Measurements from ENCODE around the gene CACNA1I. TPM values are rescaled to one million over a fixed set of nuclear protein-coding genes. Genes with fewer than 3 reads are reported as not detected.
"Not testable (repeated sequence)": the region's sequence is repeated elsewhere in the genome, so short reads cannot be mapped to it uniquely, and the experiment has no call there.

CACNA1I gene
- total RNA-seq = 0.32 TPM
- long read RNA-seq, partial matches to known transcripts = 0 of 1 reads
- long read RNA-seq, other reads (novel, unspliced or antisense) = 1 of 1 reads

DNA sequence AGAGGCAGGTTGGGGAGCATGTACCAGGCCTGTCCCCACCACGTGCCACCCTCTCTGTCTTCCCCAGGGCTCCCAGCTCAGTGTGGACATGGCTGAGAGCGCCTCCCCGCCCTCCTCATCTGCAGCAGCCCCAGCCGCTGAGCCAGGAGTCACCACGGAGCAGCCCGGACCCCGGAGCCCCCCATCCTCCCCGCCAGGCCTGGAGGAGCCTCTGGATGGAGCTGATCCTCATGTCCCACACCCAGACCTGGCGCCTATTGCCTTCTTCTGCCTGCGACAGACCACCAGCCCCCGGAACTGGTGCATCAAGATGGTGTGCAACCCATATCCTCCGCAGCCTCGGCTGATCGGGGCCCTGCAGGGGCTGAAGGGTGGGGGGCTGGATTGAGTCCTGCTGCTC lies at the start of gene CACNA1I:
TSS of gene CACNA1I (plus strand) at position 89 of the 400 bp plus-strand sequence. CDS start at position 89, 0 bp downstream.
- H3K9me3 ChIP-seq = no peaks in the 10 kb centered on the region

DNA sequence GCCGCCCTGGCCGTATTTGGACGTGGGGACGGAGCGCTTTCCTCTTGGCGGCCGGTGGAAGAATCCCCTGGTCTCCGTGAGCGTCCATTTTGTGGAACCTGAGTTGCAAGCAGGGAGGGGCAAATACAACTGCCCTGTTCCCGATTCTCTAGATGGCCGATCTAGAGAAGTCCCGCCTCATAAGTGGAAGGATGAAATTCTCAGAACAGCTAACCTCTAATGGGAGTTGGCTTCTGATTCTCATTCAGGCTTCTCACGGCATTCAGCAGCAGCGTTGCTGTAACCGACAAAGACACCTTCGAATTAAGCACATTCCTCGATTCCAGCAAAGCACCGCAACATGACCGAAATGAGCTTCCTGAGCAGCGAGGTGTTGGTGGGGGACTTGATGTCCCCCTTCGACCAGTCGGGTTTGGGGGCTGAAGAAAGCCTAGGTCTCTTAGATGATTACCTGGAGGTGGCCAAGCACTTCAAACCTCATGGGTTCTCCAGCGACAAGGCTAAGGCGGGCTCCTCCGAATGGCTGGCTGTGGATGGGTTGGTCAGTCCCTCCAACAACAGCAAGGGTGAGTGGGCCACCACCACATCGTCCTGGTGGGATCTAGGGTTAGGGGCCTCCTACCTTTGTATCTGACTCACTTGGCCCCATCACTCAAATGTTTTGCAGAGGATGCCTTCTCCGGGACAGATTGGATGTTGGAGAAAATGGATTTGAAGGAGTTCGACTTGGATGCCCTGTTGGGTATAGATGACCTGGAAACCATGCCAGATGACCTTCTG lies 49.3 kb upstream of the CACNA1I start:
- peak overlapping the region; percentile 100 for H3K4me3 ChIP-seq
- H3K27me3 ChIP-seq; intact Hi-C loops (cut with DNase I); H3K9me3 ChIP-seq; ATAC-seq; DNase-seq: not testable (repeated sequence)
- peaks cover 54% of the 10 kb centered on the region for H3K4me1 ChIP-seq
- H3K27ac ChIP-seq = peak overlapping the region; percentile 100
- H3K36me3 ChIP-seq = peaks cover 55% of the 10 kb centered on the region

More for the DNA sequence above, at the start of gene CACNA1I:
- Histone ChIP-seq H3K27ac (no peak within 1 kb of the TSS), H3K4me1 (no peaks in the 10 kb centered on the region), H3K27me3 (peaks cover 6% of the 10 kb centered on the region), H3K4me3 (no peak within 1 kb of the TSS), H3K36me3 (no peaks in the 10 kb centered on the region)
- no peak for DNase-seq
- intact Hi-C loops (cut with DNase I) = no loop called here
- no peak for ATAC-seq
- TF ChIP-seq, protein P1, sequence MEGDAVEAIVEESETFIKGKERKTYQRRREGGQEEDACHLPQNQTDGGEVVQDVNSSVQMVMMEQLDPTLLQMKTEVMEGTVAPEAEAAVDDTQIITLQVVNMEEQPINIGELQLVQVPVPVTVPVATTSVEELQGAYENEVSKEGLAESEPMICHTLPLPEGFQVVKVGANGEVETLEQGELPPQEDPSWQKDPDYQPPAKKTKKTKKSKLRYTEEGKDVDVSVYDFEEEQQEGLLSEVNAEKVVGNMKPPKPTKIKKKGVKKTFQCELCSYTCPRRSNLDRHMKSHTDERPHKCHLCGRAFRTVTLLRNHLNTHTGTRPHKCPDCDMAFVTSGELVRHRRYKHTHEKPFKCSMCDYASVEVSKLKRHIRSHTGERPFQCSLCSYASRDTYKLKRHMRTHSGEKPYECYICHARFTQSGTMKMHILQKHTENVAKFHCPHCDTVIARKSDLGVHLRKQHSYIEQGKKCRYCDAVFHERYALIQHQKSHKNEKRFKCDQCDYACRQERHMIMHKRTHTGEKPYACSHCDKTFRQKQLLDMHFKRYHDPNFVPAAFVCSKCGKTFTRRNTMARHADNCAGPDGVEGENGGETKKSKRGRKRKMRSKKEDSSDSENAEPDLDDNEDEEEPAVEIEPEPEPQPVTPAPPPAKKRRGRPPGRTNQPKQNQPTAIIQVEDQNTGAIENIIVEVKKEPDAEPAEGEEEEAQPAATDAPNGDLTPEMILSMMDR (IDR thresholded peaks at IDR 0.05) = no peak

- H3K27ac ChIP-seq = peak overlapping the region; percentile 58
- H3K36me3 ChIP-seq = peaks cover 47% of the 10 kb centered on the region
- ATAC-seq; H3K9me3 ChIP-seq; intact Hi-C loops (cut with DNase I); H3K27me3 ChIP-seq; DNase-seq: not testable (repeated sequence)
- peaks cover 58% of the 10 kb centered on the region for H3K4me1 ChIP-seq
- H3K4me3 ChIP-seq = peak overlapping the region; percentile 100
Measured at GRCh38 chr22:39522091-39522490, 48.5 kb upstream of the CACNA1I start.

DNA sequence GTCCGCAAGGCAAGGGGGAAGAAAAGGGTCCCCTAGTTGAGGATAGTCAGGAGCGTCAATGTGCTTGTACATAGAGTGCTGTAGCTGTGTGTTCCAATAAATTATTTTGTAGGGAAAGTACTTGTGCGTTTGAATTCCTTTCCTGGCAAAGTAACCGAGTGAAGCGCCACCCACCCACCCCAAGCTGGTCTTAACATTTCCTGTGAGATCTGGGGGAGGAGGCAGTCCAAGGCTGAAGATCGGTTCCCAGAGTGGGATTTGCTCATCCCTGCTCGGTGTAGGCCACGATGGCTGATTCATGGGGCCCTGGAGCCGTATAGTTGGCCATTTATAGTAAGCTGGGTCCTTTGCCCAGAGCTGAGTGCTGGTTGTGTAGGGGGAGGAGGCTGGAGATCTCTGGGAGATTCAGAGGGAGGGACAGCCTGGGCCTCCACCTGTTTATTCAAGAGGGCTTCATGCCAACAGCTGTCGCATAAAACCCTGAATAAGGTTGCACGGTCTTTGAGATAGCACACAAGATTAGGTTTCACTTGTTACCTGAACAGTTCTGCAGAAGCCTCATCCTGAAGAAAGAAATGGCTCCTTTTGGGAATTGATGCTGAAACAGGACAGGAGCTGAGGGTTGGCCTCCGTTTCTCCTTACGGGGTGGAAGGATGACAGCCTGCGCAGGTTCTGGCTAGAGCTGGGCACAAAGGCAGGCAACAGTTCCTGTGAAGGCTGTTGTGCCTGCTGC lies 47.8 kb upstream of the CACNA1I start:
- peaks cover 64% of the 10 kb centered on the region for H3K4me1 ChIP-seq
- no peak for ATAC-seq
- H3K27me3 ChIP-seq = no peaks in the 10 kb centered on the region
- peak overlapping the region; percentile 100 for H3K4me3 ChIP-seq
- intact Hi-C loops (cut with DNase I) = no loop called here
- TF ChIP-seq, protein P1 (IDR thresholded peaks at IDR 0.05) = no peak
- H3K36me3 ChIP-seq = peaks cover 45% of the 10 kb centered on the region
- peak overlapping the region; percentile 48 for H3K27ac ChIP-seq
- H3K9me3 ChIP-seq = no peaks in the 10 kb centered on the region
- DNase-seq = no peak

GRCh38 chr22:39524089-39524752 lies 46.3 kb upstream of the CACNA1I start:
- Histone ChIP-seq H3K36me3 (peaks cover 57% of the 10 kb centered on the region), H3K4me3 (no peak overlapping the region), H3K27me3 (no peaks in the 10 kb centered on the region), H3K4me1 (peaks cover 65% of the 10 kb centered on the region), H3K9me3 (no peaks in the 10 kb centered on the region), H3K27ac (no peak overlapping the region)
- intact Hi-C loops (cut with DNase I) = no loop called here
- DNase-seq (no peak), ATAC-seq (no peak)
- TF ChIP-seq, protein P1 (IDR thresholded peaks at IDR 0.05) = no peak

- H3K36me3 ChIP-seq = peaks cover 65% of the 10 kb centered on the region
- DNase-seq (no peak), ATAC-seq (no peak)
- TF ChIP-seq, protein P1 (IDR thresholded peaks at IDR 0.05) = no peak
- peaks cover 72% of the 10 kb centered on the region for H3K4me1 ChIP-seq
- intact Hi-C loops (cut with DNase I) = no loop called here
- H3K4me3 ChIP-seq = no peak overlapping the region
- peak overlapping the region; percentile 0 for H3K27ac ChIP-seq
- H3K9me3 ChIP-seq = no peaks in the 10 kb centered on the region
- no peaks in the 10 kb centered on the region for H3K27me3 ChIP-seq
Measured at GRCh38 chr22:39524753-39525657, 45.5 kb upstream of the CACNA1I start.
